ENCODE data around the gene ITPR1. TPM values are rescaled to one million over a fixed set of nuclear protein-coding genes. Genes with fewer than 3 reads are reported as not detected.

Gene ITPR1
- total and polyA plus RNA-seq, 4 experiments from 2014 or later: 6.1 to 72.8 (median 44.2) TPM

- Histone ChIP-seq H3K9me3 (ENCODE audit: control insufficient read depth in 1 of 2, low read length in 2 of 2) (no peaks in the 10 kb centered on the region), H3K4me3 (ENCODE audit: low read length in 2 of 2) (no peak overlapping the region), H3K27ac (ENCODE audit: low read depth, low read length) (no peak overlapping the region), H3K4me1 (ENCODE audit: insufficient read depth, low read length) (no peaks in the 10 kb centered on the region), H3K27me3 (ENCODE audit: insufficient read depth, low read length) (no peaks in the 10 kb centered on the region), H3K36me3 (ENCODE audit: insufficient read depth, low read length) (no peaks in the 10 kb centered on the region)
- Mint-ChIP-seq H3K4me3 (no peak overlapping the region), H3K27me3 (no peaks in the 10 kb centered on the region), H3K9me3 (no peaks in the 10 kb centered on the region), H3K36me3 (no peaks in the 10 kb centered on the region), H3K4me1 (peaks cover 5 to 37% (median 13%) of the 10 kb centered on the region in 4 donors), H3K27ac (peak overlapping the region in 2 of 7 donors; percentile 63 to 75)
- DNase-seq: no peak
- intact Hi-C loops (cut with micrococcal nuclease): loop anchor here (1.0 to 5.0 kb wide), 2 partner anchors 54 to 220 kb away; no protein-coding TSS in a partner anchor
- CTCF ChIA-PET (ENCODE audit: partially characterized antibody): interaction anchor here (0.7 to 3.3 kb wide), 5 partner anchors 10 to 220 kb away, joined by 3 to 18 read pairs (median 6); no protein-coding TSS in a partner anchor
- POLR2A ChIA-PET (ENCODE audit: partially characterized antibody): no interaction called here
These were observed 77.9 kb downstream of the ITPR1 start for GRCh38 chr3:4570840-4571621.

- H3K27me3 Mint-ChIP-seq: no peaks in the 10 kb centered on the region
- peak in 2 of 5 donors; percentile 7 to 10 for DNase-seq
- Histone ChIP-seq H3K27ac (ENCODE audit: low read depth, low read length) (no peak overlapping the region), H3K9me3 (ENCODE audit: control insufficient read depth in 1 of 2, low read length in 2 of 2) (no peaks in the 10 kb centered on the region), H3K4me1 (ENCODE audit: insufficient read depth, low read length) (no peaks in the 10 kb centered on the region), H3K4me3 (ENCODE audit: low read length in 2 of 2) (no peak overlapping the region), H3K36me3 (ENCODE audit: insufficient read depth, low read length) (no peaks in the 10 kb centered on the region), H3K27me3 (ENCODE audit: insufficient read depth, low read length) (no peaks in the 10 kb centered on the region)
- peaks cover 8 to 40% (median 15%) of the 10 kb centered on the region in 4 donors for H3K4me1 Mint-ChIP-seq
- no peak overlapping the region for H3K4me3 Mint-ChIP-seq
- H3K27ac Mint-ChIP-seq: peak overlapping the region in 1 of 7 donors; percentile 8
- H3K36me3 Mint-ChIP-seq: no peaks in the 10 kb centered on the region
- ChIA-PET POLR2A (ENCODE audit: partially characterized antibody) (no interaction called here), CTCF (ENCODE audit: partially characterized antibody) (interaction anchor here (0.7 to 3.3 kb wide), 5 partner anchors 11 to 221 kb away, joined by 3 to 18 read pairs (median 6); no protein-coding TSS in a partner anchor)
- intact Hi-C loops (cut with micrococcal nuclease): loop anchor here (1.0 to 5.0 kb wide), 2 partner anchors 55 to 221 kb away; no protein-coding TSS in a partner anchor
- H3K9me3 Mint-ChIP-seq: no peaks in the 10 kb centered on the region
These were observed 78.7 kb downstream of the ITPR1 start for GRCh38 chr3:4571690-4572334.

GRCh38 chr3:4573153-4573552, 80.0 kb downstream of the ITPR1 start:
- intact Hi-C loops (cut with micrococcal nuclease): loop anchor here (5.0 kb wide), 1 partner anchor 56 kb away; no protein-coding TSS in a partner anchor
- H3K4me1 ChIP-seq (ENCODE audit: insufficient read depth, low read length): no peaks in the 10 kb centered on the region
- no peaks in the 10 kb centered on the region for H3K9me3 Mint-ChIP-seq
- H3K4me3 ChIP-seq (ENCODE audit: low read length in 2 of 2): no peak overlapping the region
- no peak overlapping the region for H3K4me3 Mint-ChIP-seq
- H3K9me3 ChIP-seq (ENCODE audit: control insufficient read depth in 1 of 2, low read length in 2 of 2): no peaks in the 10 kb centered on the region
- no peaks in the 10 kb centered on the region for H3K36me3 Mint-ChIP-seq
- H3K36me3 ChIP-seq (ENCODE audit: insufficient read depth, low read length): no peaks in the 10 kb centered on the region
- H3K27ac Mint-ChIP-seq: peak overlapping the region in 2 of 7 donors; percentile 12 to 18
- DNase-seq: no peak
- peaks cover 8 to 31% (median 13%) of the 10 kb centered on the region in 4 donors for H3K4me1 Mint-ChIP-seq
- H3K27ac ChIP-seq (ENCODE audit: low read depth, low read length): no peak overlapping the region
- H3K27me3 ChIP-seq (ENCODE audit: insufficient read depth, low read length): no peaks in the 10 kb centered on the region
- H3K27me3 Mint-ChIP-seq: no peaks in the 10 kb centered on the region
- POLR2A ChIA-PET (ENCODE audit: partially characterized antibody): interaction anchor here (0.9 kb wide), 1 partner anchor 54 kb away, joined by 3 read pairs; no protein-coding TSS in a partner anchor
- CTCF ChIA-PET (ENCODE audit: partially characterized antibody): interaction anchor here (3.3 kb wide), 1 partner anchor 222 kb away, joined by 18 read pairs; no protein-coding TSS in a partner anchor

- no peak overlapping the region for H3K27ac Mint-ChIP-seq
These were observed 81.3 kb downstream of the ITPR1 start for GRCh38 chr3:4574426-4574965.

GRCh38 chr3:4575381-4575780, 82.2 kb downstream of the ITPR1 start:
- Mint-ChIP-seq H3K27me3 (no peaks in the 10 kb centered on the region), H3K4me1 (peaks cover 4 to 19% (median 13%) of the 10 kb centered on the region in 4 donors), H3K4me3 (no peak overlapping the region), H3K36me3 (no peaks in the 10 kb centered on the region), H3K27ac (no peak overlapping the region), H3K9me3 (no peaks in the 10 kb centered on the region)
- CTCF ChIA-PET (ENCODE audit: partially characterized antibody): interaction anchor here (1.1 kb wide), 1 partner anchor 58 kb away, joined by 3 read pairs; no protein-coding TSS in a partner anchor
- Histone ChIP-seq H3K27ac (ENCODE audit: low read depth, low read length) (no peak overlapping the region), H3K4me1 (ENCODE audit: insufficient read depth, low read length) (no peaks in the 10 kb centered on the region), H3K36me3 (ENCODE audit: insufficient read depth, low read length) (no peaks in the 10 kb centered on the region), H3K4me3 (ENCODE audit: low read length in 2 of 2) (no peak overlapping the region), H3K9me3 (ENCODE audit: control insufficient read depth in 1 of 2, low read length in 2 of 2) (no peaks in the 10 kb centered on the region), H3K27me3 (ENCODE audit: insufficient read depth, low read length) (no peaks in the 10 kb centered on the region)
- POLR2A ChIA-PET (ENCODE audit: partially characterized antibody): no interaction called here
- DNase-seq: no peak
- intact Hi-C loops (cut with micrococcal nuclease): no loop called here

More at GRCh38 chr3:4574426-4574965, 81.3 kb downstream of the ITPR1 start:
- Mint-ChIP-seq H3K9me3 (no peaks in the 10 kb centered on the region), H3K4me1 (peaks cover 7 to 22% (median 15%) of the 10 kb centered on the region in 4 donors), H3K4me3 (no peak overlapping the region), H3K27me3 (no peaks in the 10 kb centered on the region), H3K36me3 (no peaks in the 10 kb centered on the region)
- CTCF ChIA-PET (ENCODE audit: partially characterized antibody): no interaction called here
- H3K4me1 ChIP-seq (ENCODE audit: insufficient read depth, low read length): no peaks in the 10 kb centered on the region
- intact Hi-C loops (cut with micrococcal nuclease): loop anchor here (5.0 kb wide), 1 partner anchor 57 kb away; no protein-coding TSS in a partner anchor
- POLR2A ChIA-PET (ENCODE audit: partially characterized antibody): no interaction called here
- H3K27ac ChIP-seq (ENCODE audit: low read depth, low read length): no peak overlapping the region
- H3K36me3 ChIP-seq (ENCODE audit: insufficient read depth, low read length): no peaks in the 10 kb centered on the region
- H3K27me3 ChIP-seq (ENCODE audit: insufficient read depth, low read length): no peaks in the 10 kb centered on the region
- H3K9me3 ChIP-seq (ENCODE audit: control insufficient read depth in 1 of 2, low read length in 2 of 2): no peaks in the 10 kb centered on the region
- DNase-seq: no peak
- H3K4me3 ChIP-seq (ENCODE audit: low read length in 2 of 2): no peak overlapping the region

GRCh38 chr3:4577721-4578120, 84.6 kb downstream of the ITPR1 start:
- H3K4me1 Mint-ChIP-seq: peaks cover 4 to 18% (median 15%) of the 10 kb centered on the region in 4 donors
- H3K9me3 Mint-ChIP-seq: no peaks in the 10 kb centered on the region
- no peaks in the 10 kb centered on the region for H3K9me3 ChIP-seq (ENCODE audit: control insufficient read depth in 1 of 2, low read length in 2 of 2)
- no peak overlapping the region for H3K27ac Mint-ChIP-seq
- H3K4me3 ChIP-seq (ENCODE audit: low read length in 2 of 2): no peak overlapping the region
- intact Hi-C loops (cut with micrococcal nuclease): no loop called here
- no peak for DNase-seq
- H3K27me3 Mint-ChIP-seq: no peaks in the 10 kb centered on the region
- H3K4me1 ChIP-seq (ENCODE audit: insufficient read depth, low read length): peaks cover 7% of the 10 kb centered on the region
- H3K4me3 Mint-ChIP-seq: no peak overlapping the region
- H3K27me3 ChIP-seq (ENCODE audit: insufficient read depth, low read length): no peaks in the 10 kb centered on the region
- H3K36me3 ChIP-seq (ENCODE audit: insufficient read depth, low read length): no peaks in the 10 kb centered on the region
- no peak overlapping the region for H3K27ac ChIP-seq (ENCODE audit: low read depth, low read length)
- H3K36me3 Mint-ChIP-seq: no peaks in the 10 kb centered on the region
- ChIA-PET CTCF (ENCODE audit: partially characterized antibody) (interaction anchor here (1.6 to 1.9 kb wide), 2 partner anchors 56 to 227 kb away, joined by 4 to 7 read pairs; no protein-coding TSS in a partner anchor), POLR2A (ENCODE audit: partially characterized antibody) (no interaction called here)
